H1 (cell line): ENCODE data around the gene CEP72.

Experiments used
- ATF3 ChIP-seq: IDR thresholded peaks from 2 replicates; pipeline ENCODE4 v1.6.1; 2011; ENCODE audit warnings: low read depth, mild to moderate bottlenecking, low read length; ENCODE audit not compliant: insufficient read depth
- BRCA1 ChIP-seq: IDR thresholded peaks from 2 replicates; pipeline ENCODE4 v1.6.1; 2012; ENCODE audit warnings: low read depth, low read length, improper control_type of control experiment
- CBX8 ChIP-seq: fragments of 300-800, 300-1000 bp; sonication (generic); IDR thresholded peaks from 2 replicates; pipeline ENCODE4 v1.7.1; 2016; ENCODE audit warnings: low read depth, low read length, borderline replicate concordance
- CHD2 ChIP-seq: IDR thresholded peaks from 2 replicates; pipeline ENCODE4 v1.6.1; 2012; ENCODE audit warnings: low read length, improper control_type of control experiment
- CTCF ChIP-seq, 3 experiments: IDR thresholded peaks; 1 replicate in 2 of 3; 2 replicates in 1 of 3; pipeline versions ENCODE4 v1.5.1 to v1.6.1; 2011; ENCODE audit warnings: low read length in 3 of 3, mild to moderate bottlenecking in 3 of 3, inconsistent platforms in 2 of 3, low read depth in 1 of 3, moderate library complexity in 1 of 3; ENCODE audit not compliant: insufficient read depth in 1 of 3; ENCODE audit errors: control extremely low read depth in 1 of 3
- JUND ChIP-seq: IDR thresholded peaks from 2 replicates; pipeline ENCODE4 v1.6.1; 2011; ENCODE audit warnings: mild to moderate bottlenecking, improper control_type of control experiment, low read length
- MAX ChIP-seq: IDR thresholded peaks from 2 replicates; pipeline ENCODE4 v1.6.1; 2012; ENCODE audit warnings: inconsistent platforms
- POLR2A ChIP-seq, 2 experiments: IDR thresholded peaks; 1 replicate in 1 of 2; 2 replicates in 1 of 2; pipeline ENCODE4 v1.6.1; 2011; ENCODE audit warnings: low read depth in 2 of 2, low read length in 2 of 2, mild to moderate bottlenecking in 2 of 2; ENCODE audit errors: control extremely low read depth in 1 of 2
- POLR2AphosphoS5 ChIP-seq: IDR thresholded peaks from 2 replicates; pipeline ENCODE4 v1.6.1; 2011; ENCODE audit warnings: low read depth, low read length
- TAF1 ChIP-seq: IDR thresholded peaks from 2 replicates; pipeline ENCODE4 v1.6.1; 2011; ENCODE audit warnings: mild to moderate bottlenecking, low read depth, low read length
- TAF7 ChIP-seq: optimal IDR thresholded peaks from 2 replicates; pipeline ENCODE3; 2011; ENCODE audit warnings: low read depth, mild to moderate bottlenecking, inconsistent platforms, low read length, moderate library complexity, borderline replicate concordance
- TCF12 ChIP-seq: IDR thresholded peaks from 2 replicates; pipeline ENCODE4 v1.6.1; 2011; ENCODE audit warnings: low read depth, mild to moderate bottlenecking, low read length
- TEAD4 ChIP-seq: IDR thresholded peaks from 2 replicates; pipeline ENCODE4 v1.6.1; 2012; ENCODE audit warnings: low read depth, low read length, inconsistent platforms, mixed read lengths

GRCh38 chr5:604391-604831 lies 7.7 kb upstream of the CEP72 start:
- TF ChIP-seq CTCF (IDR thresholded peaks at IDR 0.05; ENCODE audit: control extremely low read depth in 1 of 3, insufficient read depth in 1 of 3, low read depth in 1 of 3, low read length in 3 of 3) (no peak), CBX8 (no peak), POLR2A (IDR thresholded peaks at IDR 0.05; ENCODE audit: control extremely low read depth in 1 of 2, low read depth in 2 of 2, low read length in 2 of 2) (no peak), BRCA1 (no peak), MAX (no peak), CHD2 (no peak), TCF12 (no peak), TAF1 (no peak), POLR2AphosphoS5 (no peak), ATF3 (no peak), TAF7 (no peak), JUND (no peak), TEAD4 (no peak)
